Skeletal muscle tissue (tissue), 4 donors: ENCODE measurements around the gene PPP2R2D. TPM values are rescaled to one million over a fixed set of nuclear protein-coding genes. Genes with fewer than 3 reads are reported as not detected.

ENCODE experiments used
- H3K27ac ChIP-seq: one replicate; pipeline ENCODE4 v1.7.0; 2013; ENCODE audit warnings: mild to moderate bottlenecking, low read depth, low read length, inconsistent platforms
- H3K27me3 ChIP-seq, 3 donors: one replicate each; pipeline ENCODE4 v1.7.0; 2013; ENCODE audit warnings: low read length in 3 of 3; ENCODE audit not compliant: control insufficient read depth in 3 of 3, insufficient read depth in 3 of 3
- H3K36me3 ChIP-seq, 3 donors: one replicate each; pipeline ENCODE4 v1.7.0; 2013; ENCODE audit warnings: low read length in 3 of 3; ENCODE audit not compliant: control insufficient read depth in 3 of 3, insufficient read depth in 3 of 3
- H3K4me1 ChIP-seq, 3 donors: one replicate each; pipeline ENCODE4 v1.7.0; 2013; ENCODE audit warnings: low read length in 3 of 3, mild to moderate bottlenecking in 3 of 3; ENCODE audit not compliant: control insufficient read depth in 3 of 3, insufficient read depth in 3 of 3
- H3K4me3 ChIP-seq, 3 donors: one replicate each; pipeline ENCODE4 v1.7.0; 2013; ENCODE audit warnings: low read length in 3 of 3
- H3K9ac ChIP-seq, 3 donors: one replicate each; pipeline ENCODE4 v1.7.0; 2013; ENCODE audit warnings: low read length in 3 of 3, mild to moderate bottlenecking in 3 of 3, moderate library complexity in 2 of 3, low read depth in 1 of 3
- H3K9me3 ChIP-seq, 3 donors: one replicate each; pipeline ENCODE4 v1.7.0; 2013; ENCODE audit warnings: low read length in 3 of 3; ENCODE audit not compliant: control insufficient read depth in 3 of 3
- total RNA-seq: library from RNA; depleted of rRNA; stranded (reverse); fragments of >200 nt; gene quantifications from one replicate; pipeline ENCODE4 v1.2.3, GENCODE V29; 2014
- donor health status: Osteomylitis.

Gene PPP2R2D
- total RNA-seq, 1 donor from 2014 or later: 27.1 TPM

DNA sequence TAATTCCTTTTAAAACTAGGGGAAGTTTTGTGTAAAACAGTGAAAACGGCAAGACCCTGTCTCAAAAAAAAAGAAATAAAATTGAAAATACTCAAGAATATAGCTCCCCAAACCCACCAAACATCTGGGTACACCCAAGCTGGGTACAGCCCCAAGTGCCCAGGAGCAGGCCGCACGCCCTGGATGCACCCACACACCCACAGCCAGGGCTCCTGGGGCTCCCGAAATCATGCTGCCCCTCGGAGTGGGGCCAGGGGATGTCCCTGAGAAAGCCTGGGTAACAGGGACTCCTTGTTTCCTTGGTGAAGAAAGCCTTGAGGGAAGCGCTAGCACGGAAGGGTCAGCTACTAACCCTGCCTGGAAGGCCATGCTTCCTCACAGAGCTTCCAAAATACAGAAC lies 70.8 kb downstream of the PPP2R2D start:
- H3K27me3 ChIP-seq: no peaks in the 10 kb centered on the region
- peaks cover 26 to 31% (median 28%) of the 10 kb centered on the region in 3 donors for H3K36me3 ChIP-seq
- no peak overlapping the region for H3K9ac ChIP-seq
- no peaks in the 10 kb centered on the region for H3K9me3 ChIP-seq
- no peak overlapping the region for H3K4me3 ChIP-seq
- H3K27ac ChIP-seq: no peak overlapping the region
- H3K4me1 ChIP-seq: peaks cover 24 to 34% (median 27%) of the 10 kb centered on the region in 3 donors

DNA sequence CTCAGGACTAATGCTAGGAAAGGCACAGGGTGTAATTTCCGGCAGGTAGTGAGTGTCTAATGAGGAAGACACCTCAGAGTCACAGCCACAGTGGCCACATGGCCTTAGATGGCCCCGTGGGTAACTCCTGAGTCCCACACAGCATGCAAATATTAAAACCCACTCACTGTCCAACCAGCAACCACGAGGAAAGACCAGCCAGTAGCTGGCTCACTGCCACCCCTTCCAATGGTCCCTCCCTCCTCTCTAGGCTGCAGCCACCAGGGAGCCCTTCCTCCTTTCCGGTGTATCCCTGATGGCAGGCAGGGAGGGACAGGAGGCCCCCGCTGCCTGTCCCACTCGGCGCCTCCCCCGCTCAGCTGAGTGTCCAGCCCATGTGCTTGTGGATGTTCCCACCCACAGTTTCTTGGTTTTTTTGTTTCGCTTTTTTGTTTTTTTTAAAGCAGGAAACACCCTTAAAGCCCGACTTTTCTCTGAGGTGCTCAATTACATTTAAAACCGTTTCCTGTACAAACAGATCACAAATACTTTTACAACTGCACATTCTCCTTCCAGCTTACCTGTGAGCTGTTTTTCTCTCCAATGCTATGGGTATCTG lies 71.8 kb downstream of the PPP2R2D start:
- no peaks in the 10 kb centered on the region for H3K27me3 ChIP-seq
- H3K36me3 ChIP-seq: peaks cover 26 to 31% (median 28%) of the 10 kb centered on the region in 3 donors
- H3K27ac ChIP-seq: peak overlapping the region; percentile 71
- peaks cover 24 to 37% (median 27%) of the 10 kb centered on the region in 3 donors for H3K4me1 ChIP-seq
- H3K9ac ChIP-seq: peak overlapping the region in 1 of 3 donors; percentile 45
- peak overlapping the region in 2 of 3 donors; percentile 6 to 32 for H3K4me3 ChIP-seq
- H3K9me3 ChIP-seq: no peaks in the 10 kb centered on the region

DNA sequence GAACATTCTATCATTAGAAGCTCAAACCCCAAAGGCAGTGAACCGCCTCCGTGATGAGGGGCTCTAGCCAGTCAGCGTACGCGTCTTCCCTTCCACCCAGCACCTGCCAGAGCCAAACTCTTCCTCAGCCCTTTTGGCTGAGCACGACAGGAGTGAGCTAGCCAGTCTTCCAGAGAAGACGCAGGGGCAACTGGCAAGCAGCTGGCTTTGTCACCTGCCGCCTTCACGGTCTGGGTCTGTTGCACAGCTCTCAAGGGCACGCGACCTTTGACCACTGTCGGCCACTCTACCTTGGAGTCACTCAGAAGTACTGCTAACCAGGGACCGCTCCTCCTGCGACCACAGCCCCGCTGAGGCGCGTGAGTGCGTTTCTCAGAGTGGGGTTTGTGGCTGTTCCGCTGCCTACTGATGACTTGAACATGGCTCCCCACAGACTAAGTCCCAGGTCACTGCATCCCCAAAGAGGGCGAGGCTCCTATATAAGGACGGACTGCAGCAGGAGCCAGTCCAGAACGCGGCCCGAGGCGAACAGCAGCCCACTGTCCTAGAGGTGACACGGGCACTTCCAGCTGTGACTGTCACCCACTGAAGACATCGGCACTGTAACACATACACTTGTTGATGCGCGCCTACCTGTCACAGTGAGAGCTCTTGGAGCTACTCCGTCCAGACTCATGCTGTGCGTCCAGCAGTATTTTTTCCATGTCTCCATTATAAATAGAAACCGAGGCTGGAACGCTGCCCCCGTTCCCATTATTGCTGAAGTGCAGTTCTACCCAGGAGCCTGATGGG lies 72.5 kb downstream of the PPP2R2D start:
- peaks cover 24 to 45% (median 27%) of the 10 kb centered on the region in 3 donors for H3K4me1 ChIP-seq
- H3K9ac ChIP-seq: peak overlapping the region in 2 of 3 donors; percentile 32 to 45
- H3K4me3 ChIP-seq: peak overlapping the region; percentile 16 to 54 (median 32)

DNA sequence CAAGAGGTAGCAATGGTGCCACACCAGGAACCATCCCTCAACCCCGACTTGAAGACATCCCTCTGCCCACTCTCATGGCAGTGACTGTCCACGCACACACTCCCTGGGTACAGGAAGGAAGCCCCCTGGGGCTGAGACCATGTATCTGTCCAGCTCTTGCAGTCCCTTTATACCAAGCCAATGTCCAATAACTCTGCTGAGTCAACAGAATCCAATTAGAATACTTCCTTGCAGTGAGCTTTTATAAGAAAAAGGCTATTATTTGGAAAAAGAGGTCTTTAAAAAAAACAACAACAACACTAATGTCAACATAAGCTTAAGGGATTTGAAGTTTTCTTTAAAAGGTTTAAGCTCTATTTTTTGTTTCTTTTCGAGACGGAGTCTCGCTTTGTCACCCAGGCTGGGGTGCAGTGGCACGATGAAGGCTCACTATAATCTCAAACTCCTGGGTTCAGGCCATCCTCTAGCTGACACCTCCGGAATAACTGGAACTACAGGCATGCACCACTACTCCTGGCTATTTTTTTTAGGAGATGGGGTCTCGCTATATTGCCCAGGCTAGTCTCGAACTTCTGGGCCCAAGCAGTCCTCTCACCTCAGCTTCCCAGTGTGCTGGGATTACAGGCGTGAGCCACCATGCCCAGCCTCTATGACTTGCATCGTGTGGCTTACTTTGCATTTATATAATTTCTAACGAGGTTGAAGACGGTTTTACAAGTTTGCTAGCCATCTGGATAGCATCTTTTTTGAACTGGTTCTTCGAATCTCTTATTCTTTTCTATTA lies 73.4 kb downstream of the PPP2R2D start:
- Histone ChIP-seq H3K27ac (peak overlapping the region; percentile 71), H3K4me1 (peaks cover 29 to 54% (median 33%) of the 10 kb centered on the region in 3 donors), H3K9me3 (no peaks in the 10 kb centered on the region), H3K36me3 (peaks cover 19 to 22% (median 19%) of the 10 kb centered on the region in 3 donors), H3K27me3 (no peaks in the 10 kb centered on the region), H3K9ac (no peak overlapping the region), H3K4me3 (peak overlapping the region in 2 of 3 donors; percentile 22 to 32)

More for the DNA sequence above, 72.5 kb downstream of the PPP2R2D start:
- peak overlapping the region; percentile 71 for H3K27ac ChIP-seq
- peaks cover 26 to 31% (median 27%) of the 10 kb centered on the region in 3 donors for H3K36me3 ChIP-seq
- no peaks in the 10 kb centered on the region for H3K9me3 ChIP-seq
- H3K27me3 ChIP-seq: no peaks in the 10 kb centered on the region

DNA sequence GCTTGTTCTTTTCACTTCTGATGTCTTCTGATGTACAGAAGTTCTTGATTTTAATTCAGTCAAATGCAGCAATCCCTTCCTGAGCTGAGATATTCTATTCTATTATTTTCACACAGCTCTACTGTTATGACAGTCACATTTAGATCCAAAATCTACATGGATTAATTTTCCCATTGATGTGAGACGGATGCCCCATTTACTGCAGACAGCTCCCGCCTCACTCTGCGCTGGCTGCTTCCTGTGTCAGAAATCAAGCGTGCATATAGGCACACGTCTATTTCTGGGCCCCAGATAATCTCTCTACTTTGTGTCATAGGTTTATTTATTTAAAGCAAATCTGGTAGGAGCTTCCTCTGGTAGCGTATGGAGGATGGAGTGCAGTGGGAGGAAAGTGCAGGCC lies 74.2 kb downstream of the PPP2R2D start:
- Histone ChIP-seq H3K27me3 (no peaks in the 10 kb centered on the region), H3K9me3 (no peaks in the 10 kb centered on the region), H3K36me3 (peaks cover 12 to 15% (median 13%) of the 10 kb centered on the region in 3 donors), H3K9ac (no peak overlapping the region), H3K27ac (no peak overlapping the region), H3K4me1 (peaks cover 36 to 61% (median 39%) of the 10 kb centered on the region in 3 donors), H3K4me3 (no peak overlapping the region)

DNA sequence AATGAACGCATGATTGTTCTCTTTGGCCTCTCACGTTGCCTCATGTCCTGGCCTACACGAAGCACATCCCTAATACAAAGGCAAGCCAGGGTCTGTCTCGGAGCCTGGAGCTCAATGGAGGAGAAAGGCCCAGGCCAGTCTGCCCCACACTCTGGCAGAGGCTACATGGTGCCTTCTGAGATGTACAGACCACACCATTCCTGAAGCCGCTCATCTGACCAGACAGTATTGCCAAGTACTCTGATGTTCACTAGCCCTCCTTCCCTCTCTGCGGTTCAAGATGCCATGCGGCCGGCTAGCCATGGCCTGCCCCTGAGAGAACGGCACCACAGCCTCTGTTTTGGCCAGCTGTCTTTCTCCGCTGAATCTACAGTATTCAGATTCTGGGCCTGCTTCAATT lies 75.0 kb downstream of the PPP2R2D start:
- H3K4me1 ChIP-seq: peaks cover 42 to 62% (median 45%) of the 10 kb centered on the region in 3 donors
- H3K9ac ChIP-seq: no peak overlapping the region
- H3K9me3 ChIP-seq: no peaks in the 10 kb centered on the region
- H3K27ac ChIP-seq: no peak overlapping the region
- no peaks in the 10 kb centered on the region for H3K27me3 ChIP-seq
- H3K36me3 ChIP-seq: peaks cover 4 to 7% (median 6%) of the 10 kb centered on the region in 3 donors
- no peak overlapping the region for H3K4me3 ChIP-seq

DNA sequence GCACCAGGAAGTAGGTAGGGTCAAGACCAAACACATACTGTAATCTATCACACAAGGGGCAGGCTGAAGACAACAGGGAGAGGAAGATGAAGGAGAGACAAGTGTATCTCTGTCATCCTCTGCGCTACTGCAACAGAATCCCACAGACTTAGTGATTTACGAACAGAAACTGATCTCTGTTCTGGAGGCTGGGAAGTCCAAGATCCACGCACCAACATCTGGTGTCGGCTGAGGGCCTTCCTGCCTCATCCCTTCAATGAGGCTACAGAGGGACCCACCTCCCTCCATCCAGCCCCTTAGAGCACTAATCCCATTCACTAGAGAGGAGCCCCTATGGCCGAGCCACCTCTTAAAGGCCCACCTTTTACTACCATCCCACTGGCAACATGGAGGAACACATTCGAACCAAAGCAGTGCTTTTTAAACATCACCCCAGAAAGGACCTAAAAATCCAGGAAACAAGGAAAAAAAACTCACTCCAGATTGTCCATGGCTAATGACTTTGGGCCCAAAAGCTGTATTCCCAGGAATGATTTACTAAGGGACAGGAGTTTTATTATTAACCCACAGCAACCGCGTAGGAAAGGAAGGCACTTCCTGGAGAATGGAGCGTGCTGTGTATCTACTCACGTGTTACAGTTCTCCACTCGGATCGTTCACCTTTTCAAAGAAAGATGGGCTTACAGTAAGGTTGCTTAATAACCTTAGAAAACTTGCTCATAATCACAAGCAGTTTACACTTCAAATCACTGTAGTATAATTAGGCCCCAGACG lies 76.7 kb downstream of the PPP2R2D start:
- H3K27me3 ChIP-seq: no peaks in the 10 kb centered on the region
- no peak overlapping the region for H3K4me3 ChIP-seq
- H3K9me3 ChIP-seq: no peaks in the 10 kb centered on the region
- H3K27ac ChIP-seq: no peak overlapping the region
- peaks cover 0 to 4% (median 0%) of the 10 kb centered on the region in 3 donors for H3K36me3 ChIP-seq
- H3K9ac ChIP-seq: no peak overlapping the region
- peaks cover 40 to 65% (median 44%) of the 10 kb centered on the region in 3 donors for H3K4me1 ChIP-seq

DNA sequence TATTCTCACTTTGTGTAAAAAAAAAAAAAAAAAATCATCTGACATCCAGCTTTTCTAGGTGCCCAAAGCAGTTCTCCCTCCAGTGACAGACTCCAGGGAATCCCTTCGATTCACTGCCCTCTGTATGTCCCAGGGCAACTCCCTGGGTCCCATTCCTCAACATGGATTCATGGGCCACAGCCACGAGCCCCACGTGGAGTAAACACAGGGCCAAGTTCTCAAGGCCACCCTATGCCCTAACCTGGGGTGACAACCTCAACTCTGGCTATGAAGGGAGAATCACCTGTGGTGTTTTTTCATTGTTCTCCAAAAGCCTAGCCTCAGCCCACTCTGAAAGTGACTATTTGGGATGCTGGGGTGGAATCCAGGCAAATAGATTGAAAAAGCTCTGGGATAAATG lies 77.6 kb downstream of the PPP2R2D start:
- Histone ChIP-seq H3K4me3 (no peak overlapping the region), H3K9ac (no peak overlapping the region), H3K27me3 (no peaks in the 10 kb centered on the region), H3K9me3 (no peaks in the 10 kb centered on the region), H3K36me3 (peaks cover 0 to 3% (median 0%) of the 10 kb centered on the region in 3 donors), H3K27ac (no peak overlapping the region), H3K4me1 (peaks cover 32 to 56% (median 36%) of the 10 kb centered on the region in 3 donors)

DNA sequence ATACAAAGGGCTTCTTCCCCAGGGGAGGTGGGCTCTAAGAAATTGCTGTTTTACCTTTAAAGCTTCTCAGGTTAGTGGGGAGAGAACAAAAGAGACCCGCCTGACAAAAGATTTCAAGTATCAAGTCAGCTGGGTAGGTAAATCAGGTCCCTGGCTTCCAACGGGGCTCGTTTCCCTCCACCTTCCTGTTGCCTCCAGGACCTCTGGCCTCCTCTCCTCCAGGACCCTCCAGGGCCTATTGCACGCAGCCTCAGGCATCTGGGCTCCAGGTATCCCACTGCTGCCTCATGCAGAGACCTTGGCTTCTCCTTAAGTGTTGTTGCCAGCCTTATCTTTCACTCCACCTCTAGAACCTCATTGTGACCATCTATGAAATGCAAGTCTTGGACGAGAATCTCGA lies 78.0 kb downstream of the PPP2R2D start:
- Histone ChIP-seq H3K36me3 (peaks cover 0 to 2% (median 0%) of the 10 kb centered on the region in 3 donors), H3K4me1 (peaks cover 27 to 51% (median 31%) of the 10 kb centered on the region in 3 donors), H3K4me3 (no peak overlapping the region), H3K9ac (peak overlapping the region in 1 of 3 donors; percentile 3), H3K27ac (no peak overlapping the region), H3K9me3 (no peaks in the 10 kb centered on the region), H3K27me3 (no peaks in the 10 kb centered on the region)
